GM12892 (cell line): Measurements from ENCODE around the gene CA6.
"Not testable (repeated sequence)": the region's sequence is repeated elsewhere in the genome, so short reads cannot be mapped to it uniquely, and the experiment has no call there.

Source experiments
- POLR2A ChIP-seq: IDR thresholded peaks from 2 replicates; pipeline ENCODE4 v1.6.1; 2011; ENCODE audit warnings: low read depth, low read length, control low read depth
- POLR2AphosphoS5 ChIP-seq: IDR thresholded peaks from 2 replicates; pipeline ENCODE4 v1.6.1; 2011; ENCODE audit warnings: low read depth, low read length, control low read depth

GRCh38 chr1:8993962-8994675 is 48.5 kb downstream of the CA6 start:
- TF ChIP-seq POLR2A, POLR2AphosphoS5: not testable (repeated sequence)
